Osteoblast (primary cell): ENCODE measurements around the gene AOPEP. TPM values are rescaled to one million over a fixed set of nuclear protein-coding genes. Genes with fewer than 3 reads are reported as not detected.
"Not testable (repeated sequence)": the region's sequence is repeated elsewhere in the genome, so short reads cannot be mapped to it uniquely, and the experiment has no call there.

Experiments used
- DNase-seq: peaks from one replicate; pipeline ENCODE4 v3.0.0; 2011; ENCODE audit warnings: low spot score, mixed read lengths; ENCODE audit not compliant: insufficient read length; ENCODE audit errors: missing footprints
- H2AFZ ChIP-seq: 2 replicates; pipeline ENCODE4 v1.6.0; 2011; ENCODE audit warnings: mild to moderate bottlenecking, low read length
- H3K27ac ChIP-seq: 2 replicates; pipeline ENCODE4 v1.5.1; 2011; ENCODE audit warnings: mild to moderate bottlenecking, low read depth, low read length, moderate library complexity
- H3K27me3 ChIP-seq: 2 replicates; pipeline ENCODE4 v1.6.0; 2012; ENCODE audit warnings: mild to moderate bottlenecking, control low read depth, inconsistent platforms, low read length, moderate library complexity; ENCODE audit not compliant: insufficient read depth
- H3K36me3 ChIP-seq: 2 replicates; pipeline ENCODE4 v1.5.1; 2011; ENCODE audit warnings: mild to moderate bottlenecking, low read length, control low read depth, moderate library complexity; ENCODE audit not compliant: insufficient read depth
- H3K4me1 ChIP-seq: 2 replicates; pipeline ENCODE4 v1.5.1; 2011; ENCODE audit warnings: mild to moderate bottlenecking, low read length, control low read depth, moderate library complexity; ENCODE audit not compliant: insufficient read depth
- H3K4me2 ChIP-seq: 2 replicates; pipeline ENCODE4 v1.6.0; 2011; ENCODE audit warnings: mild to moderate bottlenecking, low read length; ENCODE audit not compliant: insufficient read depth
- H3K4me3 ChIP-seq: fragments of 200-600 bp; sonication (generic); 3 replicates; pipeline ENCODE4 v1.5.1; 2012; ENCODE audit warnings: mild to moderate bottlenecking, low read length, inconsistent platforms; ENCODE audit not compliant: insufficient read depth
- H3K79me2 ChIP-seq: 2 replicates; pipeline ENCODE4 v1.6.0; 2012; ENCODE audit warnings: mild to moderate bottlenecking, low read length, control low read depth, inconsistent platforms; ENCODE audit not compliant: insufficient read depth
- H3K9me3 ChIP-seq: 2 replicates; pipeline ENCODE4 v1.5.1; 2011; ENCODE audit warnings: low read depth, low read length, control low read depth
- H4K20me1 ChIP-seq: 2 replicates; pipeline ENCODE4 v1.6.0; 2012; ENCODE audit warnings: mild to moderate bottlenecking, low read length, control low read depth; ENCODE audit not compliant: insufficient read depth
- total RNA-seq: library from RNA; depleted of rRNA; stranded (reverse); fragments of >200 nt; gene quantifications from 2 replicates; pipeline ENCODE4 v1.2.3, GENCODE V29; 2012
- TF ChIP-seq, protein P1 (sequence below): IDR thresholded peaks from 2 replicates; pipeline ENCODE4 v1.5.1; 2011; ENCODE audit warnings: mild to moderate bottlenecking, low read depth, low read length, moderate library complexity; ENCODE audit errors: extremely low read depth

Gene AOPEP
- total RNA-seq, 1 donor, result 131 TPM

DNA sequence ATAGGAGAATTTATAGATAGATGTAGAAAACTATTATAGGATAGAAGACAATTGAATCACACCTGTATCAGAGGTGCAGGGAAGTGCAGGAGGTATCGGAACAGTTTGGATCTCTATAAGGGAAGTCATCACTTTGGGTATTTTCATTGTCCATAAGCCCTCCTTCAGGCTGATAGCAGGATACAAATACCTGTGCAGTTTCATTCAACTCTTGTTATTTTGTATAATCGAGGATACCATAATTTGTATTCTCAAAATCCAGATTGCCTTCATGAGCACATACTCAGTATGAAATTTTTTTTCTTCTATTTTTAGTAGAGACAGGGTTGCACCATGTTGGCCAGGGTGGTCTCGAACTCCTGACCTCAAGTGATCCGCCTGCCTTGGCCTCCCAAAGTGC, 289.1 kb downstream of the AOPEP start:
- Histone ChIP-seq H3K4me1 (peaks cover 65% of the 10 kb centered on the region), H2AFZ (no peak overlapping the region), H3K27ac (peak overlapping the region; percentile 95), H3K9me3 (no peaks in the 10 kb centered on the region), H4K20me1 (peaks cover 7% of the 10 kb centered on the region), H3K27me3 (no peaks in the 10 kb centered on the region), H3K36me3 (peaks cover 83% of the 10 kb centered on the region), H3K4me2 (no peak overlapping the region), H3K4me3 (no peak overlapping the region), H3K79me2 (peaks cover 89% of the 10 kb centered on the region)
- TF ChIP-seq, protein P1, sequence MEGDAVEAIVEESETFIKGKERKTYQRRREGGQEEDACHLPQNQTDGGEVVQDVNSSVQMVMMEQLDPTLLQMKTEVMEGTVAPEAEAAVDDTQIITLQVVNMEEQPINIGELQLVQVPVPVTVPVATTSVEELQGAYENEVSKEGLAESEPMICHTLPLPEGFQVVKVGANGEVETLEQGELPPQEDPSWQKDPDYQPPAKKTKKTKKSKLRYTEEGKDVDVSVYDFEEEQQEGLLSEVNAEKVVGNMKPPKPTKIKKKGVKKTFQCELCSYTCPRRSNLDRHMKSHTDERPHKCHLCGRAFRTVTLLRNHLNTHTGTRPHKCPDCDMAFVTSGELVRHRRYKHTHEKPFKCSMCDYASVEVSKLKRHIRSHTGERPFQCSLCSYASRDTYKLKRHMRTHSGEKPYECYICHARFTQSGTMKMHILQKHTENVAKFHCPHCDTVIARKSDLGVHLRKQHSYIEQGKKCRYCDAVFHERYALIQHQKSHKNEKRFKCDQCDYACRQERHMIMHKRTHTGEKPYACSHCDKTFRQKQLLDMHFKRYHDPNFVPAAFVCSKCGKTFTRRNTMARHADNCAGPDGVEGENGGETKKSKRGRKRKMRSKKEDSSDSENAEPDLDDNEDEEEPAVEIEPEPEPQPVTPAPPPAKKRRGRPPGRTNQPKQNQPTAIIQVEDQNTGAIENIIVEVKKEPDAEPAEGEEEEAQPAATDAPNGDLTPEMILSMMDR, result no peak
- DNase-seq, result no peak

DNA sequence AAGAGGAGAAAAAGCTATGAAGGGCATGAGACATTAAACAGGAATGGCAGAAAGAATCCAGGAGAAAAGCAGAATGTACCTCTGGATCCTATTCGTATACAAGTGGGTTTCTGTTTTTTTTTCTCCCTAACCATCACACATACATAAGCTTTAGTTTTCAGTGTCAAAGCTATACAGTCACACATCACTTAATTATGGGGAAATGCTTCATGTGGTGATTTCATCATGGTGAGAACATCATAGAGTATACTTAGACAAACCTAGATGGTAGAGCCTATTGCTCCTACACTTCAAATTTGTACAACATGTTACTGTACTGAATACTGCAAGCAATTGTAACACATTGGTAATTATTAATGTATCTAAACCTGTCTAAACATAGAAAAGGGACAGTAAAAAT, 290.6 kb downstream of the AOPEP start:
- peaks cover 89% of the 10 kb centered on the region for H3K79me2 ChIP-seq
- H3K36me3 ChIP-seq, result peaks cover 83% of the 10 kb centered on the region
- peaks cover 7% of the 10 kb centered on the region for H4K20me1 ChIP-seq
- no peak overlapping the region for H3K4me3 ChIP-seq
- no peaks in the 10 kb centered on the region for H3K9me3 ChIP-seq
- no peak overlapping the region for H2AFZ ChIP-seq
- peak overlapping the region; percentile 95 for H3K27ac ChIP-seq
- H3K4me2 ChIP-seq, result no peak overlapping the region
- no peaks in the 10 kb centered on the region for H3K27me3 ChIP-seq
- H3K4me1 ChIP-seq, result peaks cover 57% of the 10 kb centered on the region
- no peak for DNase-seq
- TF ChIP-seq, protein P1, result no peak

DNA sequence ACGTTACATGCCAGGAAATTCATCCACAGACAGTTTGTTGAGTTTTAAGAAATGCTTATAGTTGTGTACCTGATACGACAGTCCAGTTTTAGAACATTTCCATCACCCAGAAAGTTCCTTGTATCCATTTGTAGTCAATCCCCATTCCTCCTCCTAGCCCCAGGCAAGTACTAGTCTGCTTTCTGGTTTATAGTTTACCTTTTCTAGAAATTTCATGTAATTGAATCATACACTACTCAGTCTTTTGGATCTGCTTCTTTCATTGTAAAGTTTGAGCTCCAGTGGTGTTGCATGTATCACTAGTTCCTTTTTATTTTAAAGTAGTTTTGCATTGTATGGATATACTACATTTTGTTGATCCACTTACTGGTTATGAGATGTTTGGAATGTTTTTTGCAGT, 291.2 kb downstream of the AOPEP start:
- Histone ChIP-seq H3K4me2 (peak overlapping the region; percentile 59), H3K27ac (peak overlapping the region; percentile 95), H3K27me3 (no peaks in the 10 kb centered on the region), H3K4me1 (peaks cover 53% of the 10 kb centered on the region), H3K79me2 (peaks cover 87% of the 10 kb centered on the region), H2AFZ (no peak overlapping the region), H4K20me1 (peaks cover 7% of the 10 kb centered on the region), H3K9me3 (no peaks in the 10 kb centered on the region), H3K4me3 (no peak overlapping the region), H3K36me3 (peaks cover 86% of the 10 kb centered on the region)
- TF ChIP-seq, protein P1, result no peak
- no peak for DNase-seq

DNA sequence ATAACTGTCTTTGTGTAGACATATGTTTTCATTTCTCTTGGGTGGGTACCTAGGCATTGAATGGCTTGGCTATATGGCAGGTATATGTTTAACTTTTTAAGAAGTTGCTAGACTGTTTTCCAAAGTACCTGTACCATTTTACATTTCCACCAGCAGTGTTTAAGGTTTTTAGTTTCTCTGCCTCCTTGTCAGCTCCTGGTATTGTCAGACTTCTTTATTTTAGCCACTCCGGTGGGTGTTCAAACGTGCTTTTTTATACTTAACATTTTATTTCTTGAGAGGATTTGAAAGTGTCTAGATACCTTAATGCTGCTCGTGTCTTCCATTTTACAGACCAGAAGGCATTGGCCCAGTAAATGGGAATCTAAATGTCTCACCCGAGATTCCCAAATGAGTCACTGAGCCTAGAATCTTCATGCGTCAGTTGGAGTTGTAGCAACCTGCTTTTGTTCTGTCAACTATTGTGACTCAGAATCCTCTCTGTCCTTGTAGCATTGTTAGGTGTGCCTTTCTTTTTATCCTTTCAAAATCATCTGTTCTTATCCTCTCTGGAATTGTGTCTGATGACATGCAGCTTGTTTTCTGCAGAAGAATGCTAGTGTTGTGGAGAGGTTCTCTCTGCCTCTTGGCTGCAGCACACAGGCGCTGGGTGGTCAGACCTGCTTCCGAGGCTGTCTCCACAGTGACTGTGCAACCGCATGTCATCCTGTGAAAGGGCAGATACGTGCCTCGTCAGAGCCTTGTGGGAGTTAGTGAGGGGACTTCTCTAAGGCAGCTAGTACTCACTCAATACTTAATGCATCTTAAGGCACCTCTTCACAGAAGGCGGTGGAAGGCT, 291.8 kb downstream of the AOPEP start:
- DNase-seq, result peak; percentile 83
- Histone ChIP-seq H3K4me3 (peak overlapping the region; percentile 18), H3K36me3 (peaks cover 92% of the 10 kb centered on the region), H3K4me1 (peaks cover 59% of the 10 kb centered on the region), H3K27me3 (no peaks in the 10 kb centered on the region), H3K79me2 (peaks cover 87% of the 10 kb centered on the region), H4K20me1 (peaks cover 11% of the 10 kb centered on the region), H3K4me2 (peak overlapping the region; percentile 59), H3K9me3 (no peaks in the 10 kb centered on the region), H2AFZ (no peak overlapping the region), H3K27ac (peak overlapping the region; percentile 95)
- TF ChIP-seq, protein P1, result no peak

DNA sequence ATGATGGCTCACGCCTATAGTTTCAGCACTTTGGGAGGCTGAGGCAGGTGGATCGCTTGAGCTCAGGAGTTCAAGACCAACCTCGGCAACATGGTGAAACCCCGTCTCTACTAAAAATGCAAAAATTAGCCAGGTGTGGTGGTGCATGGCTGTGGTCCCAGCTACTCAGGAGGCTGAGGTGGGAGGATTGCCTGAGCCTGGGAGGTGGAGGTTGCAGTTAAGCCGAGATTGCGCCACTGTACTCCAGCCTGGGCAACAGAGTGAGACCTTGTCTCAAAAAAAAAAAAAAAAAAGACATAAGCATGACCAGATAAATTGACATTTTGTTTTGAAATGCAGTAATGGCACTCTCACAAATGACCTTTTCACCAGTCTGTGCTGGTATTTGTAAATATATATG, 294.1 kb downstream of the AOPEP start:
- not testable (repeated sequence) for H3K4me3 ChIP-seq, H3K27me3 ChIP-seq, DNase-seq, H2AFZ ChIP-seq, H3K4me2 ChIP-seq, H3K9me3 ChIP-seq
- Histone ChIP-seq H3K4me1 (peaks cover 75% of the 10 kb centered on the region), H4K20me1 (peaks cover 11% of the 10 kb centered on the region), H3K79me2 (peaks cover 88% of the 10 kb centered on the region), H3K36me3 (peaks cover 82% of the 10 kb centered on the region), H3K27ac (peak overlapping the region; percentile 95)
